ENCODE measurements around the gene LHX3. TPM values are rescaled to one million over a fixed set of nuclear protein-coding genes. Genes with fewer than 3 reads are reported as not detected.

Gene LHX3
- total RNA-seq, 2 donors from 2014 or later: not detected

DNA sequence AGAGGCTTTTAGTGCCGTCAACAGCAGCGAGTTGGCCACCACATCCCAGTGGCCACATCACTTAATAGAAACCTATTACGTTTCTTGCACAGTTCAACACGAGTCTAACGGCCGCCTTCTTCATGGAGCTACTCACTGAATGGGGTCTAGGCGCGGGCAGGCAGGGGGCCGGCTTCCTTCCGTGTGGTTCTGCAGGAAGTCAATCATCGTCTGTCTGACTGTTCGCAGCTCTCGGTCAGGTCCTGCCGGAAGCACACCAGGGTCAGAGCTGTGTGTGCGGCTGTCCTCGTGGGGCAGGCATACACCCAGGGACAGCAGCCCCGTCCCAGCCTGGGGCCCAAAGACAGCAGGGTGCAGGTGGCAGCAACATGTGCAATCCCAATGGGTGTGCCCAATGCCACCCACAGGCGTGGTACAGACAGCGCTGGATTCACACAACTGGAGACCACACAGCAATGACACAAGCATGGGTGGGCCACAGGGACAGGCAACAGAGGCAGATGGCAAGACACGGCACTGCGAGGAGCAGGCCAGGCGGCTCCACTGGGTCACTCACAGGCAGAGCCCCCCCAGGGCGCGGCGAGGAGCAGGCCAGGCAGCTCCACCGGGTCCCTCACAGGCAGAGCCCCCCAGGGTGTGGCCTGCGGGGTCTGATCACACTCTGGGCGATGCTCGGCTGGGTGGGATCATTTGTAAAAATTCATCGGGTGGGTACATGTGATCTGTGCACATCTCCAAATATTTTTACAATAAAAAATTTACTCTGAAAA, 19.1 kb upstream of the LHX3 start:
- Histone ChIP-seq H3K4me3 (no peak overlapping the region), H3K27me3 (replicated peaks; ENCODE audit: insufficient read depth) (no peaks in the 10 kb centered on the region), H3K27ac (no peak overlapping the region), H3K9me3 (no peaks in the 10 kb centered on the region), H3K36me3 (peaks cover 10% of the 10 kb centered on the region), H3K4me1 (ENCODE audit: control insufficient read depth in 1 of 2, low read depth in 2 of 2) (no peaks in the 10 kb centered on the region)
- ATAC-seq (ENCODE audit: insufficient number of reproducible peaks, low FRiP score, low read depth) (no peak), DNase-seq (ENCODE audit: low spot score) (no peak)
- TF ChIP-seq, protein P1, sequence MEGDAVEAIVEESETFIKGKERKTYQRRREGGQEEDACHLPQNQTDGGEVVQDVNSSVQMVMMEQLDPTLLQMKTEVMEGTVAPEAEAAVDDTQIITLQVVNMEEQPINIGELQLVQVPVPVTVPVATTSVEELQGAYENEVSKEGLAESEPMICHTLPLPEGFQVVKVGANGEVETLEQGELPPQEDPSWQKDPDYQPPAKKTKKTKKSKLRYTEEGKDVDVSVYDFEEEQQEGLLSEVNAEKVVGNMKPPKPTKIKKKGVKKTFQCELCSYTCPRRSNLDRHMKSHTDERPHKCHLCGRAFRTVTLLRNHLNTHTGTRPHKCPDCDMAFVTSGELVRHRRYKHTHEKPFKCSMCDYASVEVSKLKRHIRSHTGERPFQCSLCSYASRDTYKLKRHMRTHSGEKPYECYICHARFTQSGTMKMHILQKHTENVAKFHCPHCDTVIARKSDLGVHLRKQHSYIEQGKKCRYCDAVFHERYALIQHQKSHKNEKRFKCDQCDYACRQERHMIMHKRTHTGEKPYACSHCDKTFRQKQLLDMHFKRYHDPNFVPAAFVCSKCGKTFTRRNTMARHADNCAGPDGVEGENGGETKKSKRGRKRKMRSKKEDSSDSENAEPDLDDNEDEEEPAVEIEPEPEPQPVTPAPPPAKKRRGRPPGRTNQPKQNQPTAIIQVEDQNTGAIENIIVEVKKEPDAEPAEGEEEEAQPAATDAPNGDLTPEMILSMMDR (IDR thresholded peaks at IDR 0.05): no peak

DNA sequence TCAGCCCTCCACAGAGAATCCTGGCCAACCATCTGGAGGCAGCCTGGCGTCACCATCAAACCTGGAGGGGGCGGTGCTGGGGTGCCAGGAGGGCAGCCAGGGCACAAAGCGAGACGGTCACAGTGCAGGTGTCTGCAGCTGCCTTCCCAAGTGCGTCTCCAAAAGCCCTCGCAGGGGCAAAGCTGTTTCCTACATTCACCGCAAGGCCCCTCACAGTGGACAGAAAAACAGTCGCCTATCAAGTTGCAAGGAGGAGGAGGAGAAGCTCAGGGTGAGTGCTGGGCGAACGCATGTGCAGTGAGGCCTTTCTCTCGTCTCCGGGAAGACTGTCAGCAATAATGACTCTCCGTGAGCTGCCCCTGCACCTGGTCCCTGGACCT, 18.0 kb upstream of the LHX3 start:
- H3K27ac ChIP-seq: no peak overlapping the region
- H3K36me3 ChIP-seq: peaks cover 20% of the 10 kb centered on the region
- ATAC-seq (ENCODE audit: insufficient number of reproducible peaks, low FRiP score, low read depth) (no peak), DNase-seq (ENCODE audit: low spot score) (no peak)
- H3K9me3 ChIP-seq: no peaks in the 10 kb centered on the region
- H3K4me3 ChIP-seq: no peak overlapping the region
- TF ChIP-seq, protein P1 (IDR thresholded peaks at IDR 0.05): no peak
- H3K27me3 ChIP-seq (replicated peaks; ENCODE audit: insufficient read depth): no peaks in the 10 kb centered on the region
- no peaks in the 10 kb centered on the region for H3K4me1 ChIP-seq (ENCODE audit: control insufficient read depth in 1 of 2, low read depth in 2 of 2)

DNA sequence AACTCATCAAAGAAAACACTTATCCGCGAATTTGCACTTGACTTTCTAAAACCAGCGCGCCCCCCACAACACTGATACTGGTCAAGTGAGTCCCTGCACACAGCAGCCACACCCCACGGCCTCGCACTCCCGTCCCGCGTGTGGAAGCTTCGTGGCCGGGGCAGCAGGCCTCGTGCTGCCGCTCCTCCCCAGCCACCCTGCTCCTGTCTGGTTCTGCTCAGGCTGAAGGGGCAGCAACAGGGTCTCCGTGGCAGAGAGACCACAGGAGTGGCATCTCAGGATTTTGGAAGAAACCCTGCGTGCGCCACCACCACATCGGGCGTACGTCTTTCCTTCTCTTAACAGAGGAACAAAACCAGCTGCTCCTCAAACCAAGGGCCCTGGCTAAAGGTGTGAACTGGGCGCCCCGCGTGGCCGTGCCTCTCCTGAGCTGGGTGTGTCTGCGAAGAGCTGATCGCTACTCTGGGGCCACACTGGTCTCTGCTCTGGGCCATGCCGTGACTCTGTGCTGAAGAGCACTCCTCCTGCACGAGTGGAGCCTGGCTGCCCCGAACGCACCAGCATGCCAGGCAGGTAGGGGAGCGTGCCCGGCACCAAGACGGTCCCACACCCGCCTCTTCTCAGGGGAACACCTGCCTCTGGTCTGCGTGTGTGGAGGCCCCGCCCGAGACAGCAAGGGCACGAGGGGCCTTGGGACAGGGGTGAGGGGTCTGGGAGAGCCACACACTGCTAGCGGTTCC, 17.4 kb upstream of the LHX3 start:
- H3K9me3 ChIP-seq: no peaks in the 10 kb centered on the region
- DNase-seq (ENCODE audit: low spot score) (no peak), ATAC-seq (ENCODE audit: insufficient number of reproducible peaks, low FRiP score, low read depth) (no peak)
- TF ChIP-seq, protein P1 (IDR thresholded peaks at IDR 0.05): no peak
- no peak overlapping the region for H3K27ac ChIP-seq
- no peak overlapping the region for H3K4me3 ChIP-seq
- no peaks in the 10 kb centered on the region for H3K27me3 ChIP-seq (replicated peaks; ENCODE audit: insufficient read depth)
- no peaks in the 10 kb centered on the region for H3K4me1 ChIP-seq (ENCODE audit: control insufficient read depth in 1 of 2, low read depth in 2 of 2)
- peaks cover 20% of the 10 kb centered on the region for H3K36me3 ChIP-seq

DNA sequence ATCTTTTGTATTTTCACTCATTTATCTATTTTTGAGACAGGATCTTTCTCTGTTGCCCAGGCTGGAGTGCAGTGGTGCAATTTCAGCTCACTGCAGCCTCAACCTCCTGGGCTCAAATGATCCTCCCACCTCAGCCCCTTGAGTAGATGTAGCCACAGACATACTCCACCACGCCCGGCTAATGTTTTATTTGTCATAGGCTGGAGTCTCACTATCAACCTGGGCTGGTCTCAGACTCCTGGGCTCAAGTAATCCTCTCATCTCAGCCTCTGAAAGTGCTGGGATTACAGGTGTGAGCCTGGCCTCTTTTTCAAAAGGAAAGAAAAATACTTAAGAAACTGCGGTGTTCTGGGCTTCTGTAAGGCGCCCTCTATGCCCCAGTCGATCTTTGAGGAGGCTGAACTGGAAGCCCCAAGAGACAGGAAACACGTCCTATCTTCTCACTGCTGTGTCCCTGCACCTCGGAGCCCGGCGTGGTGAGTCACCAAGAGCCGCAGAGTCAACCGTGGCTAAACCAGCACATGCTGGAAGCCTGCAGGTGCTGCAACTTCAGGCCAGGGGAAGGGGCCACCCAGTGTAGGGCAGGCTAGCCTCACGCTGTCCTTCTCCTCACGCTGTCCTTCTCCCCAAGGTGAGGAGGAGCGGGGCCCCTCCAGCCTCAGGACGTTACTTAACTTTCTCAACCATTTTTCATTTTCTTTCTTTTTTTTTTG, 15.2 kb upstream of the LHX3 start:
- ATAC-seq (ENCODE audit: insufficient number of reproducible peaks, low FRiP score, low read depth): no peak
- Histone ChIP-seq H3K27ac (no peak overlapping the region), H3K27me3 (replicated peaks; ENCODE audit: insufficient read depth) (no peaks in the 10 kb centered on the region), H3K9me3 (no peaks in the 10 kb centered on the region), H3K4me3 (no peak overlapping the region), H3K36me3 (peaks cover 20% of the 10 kb centered on the region), H3K4me1 (ENCODE audit: control insufficient read depth in 1 of 2, low read depth in 2 of 2) (no peaks in the 10 kb centered on the region)
- no peak for DNase-seq (ENCODE audit: low spot score)
- TF ChIP-seq, protein P1 (IDR thresholded peaks at IDR 0.05): no peak

DNA sequence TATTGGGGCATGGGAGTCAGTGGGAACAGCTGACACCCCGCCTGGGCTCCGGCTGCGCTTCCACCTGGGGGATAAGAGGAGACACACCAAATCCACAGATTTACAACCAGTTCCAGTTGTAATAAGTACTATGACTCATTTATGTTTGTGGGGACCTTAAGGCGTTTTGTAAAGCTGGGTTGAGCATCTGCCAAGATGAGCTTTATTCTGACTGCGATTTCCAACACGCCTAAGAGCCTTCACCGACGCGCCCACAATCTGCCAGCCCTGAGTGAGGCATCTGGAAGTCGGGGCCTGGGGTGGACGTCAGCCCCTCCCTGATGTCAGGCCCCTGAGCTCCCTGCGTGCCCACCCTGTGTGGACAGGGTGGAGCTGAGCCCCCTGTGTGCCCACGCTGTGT, 14.3 kb upstream of the LHX3 start:
- DNase-seq (ENCODE audit: low spot score): no peak
- Histone ChIP-seq H3K9me3 (no peaks in the 10 kb centered on the region), H3K27ac (no peak overlapping the region), H3K4me3 (no peak overlapping the region), H3K36me3 (peaks cover 26% of the 10 kb centered on the region), H3K27me3 (replicated peaks; ENCODE audit: insufficient read depth) (no peaks in the 10 kb centered on the region), H3K4me1 (ENCODE audit: control insufficient read depth in 1 of 2, low read depth in 2 of 2) (no peaks in the 10 kb centered on the region)
- no peak for ATAC-seq (ENCODE audit: insufficient number of reproducible peaks, low FRiP score, low read depth)
- TF ChIP-seq, protein P1 (IDR thresholded peaks at IDR 0.05): no peak
